Neural cell (in vitro differentiated cells): ENCODE measurements around the gene MRPS24.

Experiments used
- EZH2 ChIP-seq: fragments of 200-600, 300-800 bp; shearing (Covaris generic), sonication (generic); IDR thresholded peaks from 2 replicates; pipeline ENCODE4 v1.6.1; 2014; ENCODE audit warnings: antibody characterized with exemption, low read length, borderline replicate concordance, mild to moderate bottlenecking; ENCODE audit not compliant: insufficient read depth, poor library complexity, severe bottlenecking
- TF ChIP-seq, protein P1 (sequence below): fragments of 450-650 bp; IDR thresholded peaks from 2 replicates; pipeline ENCODE4 v1.5.1; 2014; ENCODE audit warnings: antibody characterized with exemption, mild to moderate bottlenecking, moderate library complexity; ENCODE audit not compliant: poor library complexity, severe bottlenecking

- TF ChIP-seq, protein P1, sequence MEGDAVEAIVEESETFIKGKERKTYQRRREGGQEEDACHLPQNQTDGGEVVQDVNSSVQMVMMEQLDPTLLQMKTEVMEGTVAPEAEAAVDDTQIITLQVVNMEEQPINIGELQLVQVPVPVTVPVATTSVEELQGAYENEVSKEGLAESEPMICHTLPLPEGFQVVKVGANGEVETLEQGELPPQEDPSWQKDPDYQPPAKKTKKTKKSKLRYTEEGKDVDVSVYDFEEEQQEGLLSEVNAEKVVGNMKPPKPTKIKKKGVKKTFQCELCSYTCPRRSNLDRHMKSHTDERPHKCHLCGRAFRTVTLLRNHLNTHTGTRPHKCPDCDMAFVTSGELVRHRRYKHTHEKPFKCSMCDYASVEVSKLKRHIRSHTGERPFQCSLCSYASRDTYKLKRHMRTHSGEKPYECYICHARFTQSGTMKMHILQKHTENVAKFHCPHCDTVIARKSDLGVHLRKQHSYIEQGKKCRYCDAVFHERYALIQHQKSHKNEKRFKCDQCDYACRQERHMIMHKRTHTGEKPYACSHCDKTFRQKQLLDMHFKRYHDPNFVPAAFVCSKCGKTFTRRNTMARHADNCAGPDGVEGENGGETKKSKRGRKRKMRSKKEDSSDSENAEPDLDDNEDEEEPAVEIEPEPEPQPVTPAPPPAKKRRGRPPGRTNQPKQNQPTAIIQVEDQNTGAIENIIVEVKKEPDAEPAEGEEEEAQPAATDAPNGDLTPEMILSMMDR, result no peak
- no peak for TF ChIP-seq EZH2
Measured at GRCh38 chr7:43877968-43878864, 8.9 kb upstream of the MRPS24 start.
